Kasumi-1 (cell line): ENCODE measurements around the gene CCDC18.
"Not testable (repeated sequence)": the region's sequence is repeated elsewhere in the genome, so short reads cannot be mapped to it uniquely, and the experiment has no call there.

Source experiments
- DNase-seq, 2 experiments: peaks; one replicate each; lab custom pipeline; 2025; lab: John Stamatoyannopoulos, UW

The CCDC18 gene

DNA sequence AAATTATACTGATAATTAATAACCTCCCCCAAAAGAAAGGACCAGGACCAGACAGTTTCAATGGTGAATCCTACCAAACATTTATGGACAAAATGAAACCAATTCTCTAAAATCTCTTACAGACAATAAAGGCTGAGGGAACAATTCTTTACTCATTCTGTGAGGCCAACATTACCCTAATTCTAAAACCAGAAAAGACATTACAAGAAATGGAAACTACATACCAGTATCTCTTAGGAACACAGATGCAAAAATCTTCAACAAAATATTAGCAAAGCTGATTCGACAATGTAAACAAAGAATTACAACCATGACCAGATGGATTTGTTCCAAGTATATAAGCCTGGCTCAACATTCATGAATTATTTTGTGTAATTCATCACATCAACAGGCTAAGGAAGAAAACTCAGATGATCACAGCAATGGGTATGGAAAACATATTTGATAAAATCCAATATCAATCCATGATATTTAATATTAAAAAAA, 8.9 kb upstream of the CCDC18 start:
- no peak for DNase-seq

DNA sequence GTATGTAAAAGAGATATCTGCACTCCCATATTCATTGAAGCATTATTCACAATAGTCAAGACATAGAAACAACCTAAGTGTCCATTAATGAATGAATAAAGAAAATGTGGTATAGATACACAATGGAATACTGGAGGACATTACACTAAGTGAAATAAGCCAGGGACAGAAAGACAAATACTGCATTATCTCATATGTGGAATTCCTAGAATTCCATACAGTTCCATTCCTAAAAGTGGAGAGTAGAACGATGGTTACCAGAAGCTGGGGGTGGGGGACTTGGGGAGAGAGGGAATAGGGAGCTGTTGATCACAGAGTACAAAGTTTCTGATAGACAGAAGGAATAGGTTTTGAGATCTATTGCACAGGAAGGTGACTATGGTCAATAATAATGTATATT, 7.7 kb upstream of the CCDC18 start:
- no peak for DNase-seq

DNA sequence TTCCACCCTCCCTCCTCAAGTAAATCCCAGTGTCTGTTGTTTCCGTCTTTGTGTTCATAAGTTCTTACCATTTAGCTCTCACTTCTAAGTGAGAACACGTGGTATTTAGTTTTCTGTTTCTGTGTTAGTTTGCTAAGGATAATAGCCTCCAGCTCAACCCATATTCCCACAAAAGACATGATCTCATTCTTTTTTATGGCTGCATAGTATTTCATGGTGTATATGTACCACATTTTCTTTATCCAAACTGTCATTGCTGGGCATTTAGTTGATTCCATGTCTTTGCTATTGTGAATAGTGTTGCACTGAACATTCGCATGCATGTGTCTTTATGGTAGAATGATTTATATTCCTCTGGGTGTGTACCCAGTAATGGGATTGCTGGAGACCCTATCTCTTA, 5.9 kb upstream of the CCDC18 start:
- not testable (repeated sequence) for DNase-seq

DNA sequence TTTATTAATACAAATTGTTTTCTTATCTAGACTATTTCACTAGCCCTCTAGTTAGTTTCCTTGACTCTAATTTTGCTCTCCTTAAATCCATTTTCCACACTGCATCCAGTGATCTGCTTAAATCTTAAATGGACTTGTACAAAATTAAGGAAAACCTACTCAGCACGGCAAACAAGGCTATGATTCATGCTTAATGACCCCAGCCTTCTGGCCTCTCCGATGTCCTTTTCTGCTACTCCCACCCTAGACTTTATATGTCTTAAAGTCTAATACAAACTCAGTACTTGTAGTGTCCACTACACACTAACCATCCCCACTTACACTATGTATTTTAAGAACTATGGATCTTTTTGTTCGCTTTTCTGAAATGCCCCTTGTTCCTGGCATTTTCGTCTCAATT, 2.5 kb upstream of the CCDC18 start:
- peak in 1 of 2 experiments; percentile 15 for DNase-seq

DNA sequence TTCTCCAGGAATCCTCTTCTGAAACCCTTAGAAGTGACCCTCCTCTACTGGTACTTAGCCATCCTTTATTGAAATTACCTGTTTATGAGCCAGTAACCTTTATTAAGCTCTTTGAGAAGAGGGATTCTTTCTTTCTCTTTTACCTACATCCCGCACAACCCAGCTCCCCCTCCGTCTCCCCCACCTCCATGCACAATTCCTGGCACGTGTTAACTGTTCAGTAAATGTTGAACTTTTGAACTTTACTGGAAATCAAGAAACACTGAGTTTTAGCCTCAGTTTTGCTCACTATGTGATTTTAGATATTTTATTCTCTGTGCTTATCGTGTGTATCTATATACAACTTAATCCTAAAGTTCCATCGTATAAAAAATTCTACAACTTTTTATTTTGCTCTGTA, 2.1 kb upstream of the CCDC18 start:
- no peak for DNase-seq

DNA sequence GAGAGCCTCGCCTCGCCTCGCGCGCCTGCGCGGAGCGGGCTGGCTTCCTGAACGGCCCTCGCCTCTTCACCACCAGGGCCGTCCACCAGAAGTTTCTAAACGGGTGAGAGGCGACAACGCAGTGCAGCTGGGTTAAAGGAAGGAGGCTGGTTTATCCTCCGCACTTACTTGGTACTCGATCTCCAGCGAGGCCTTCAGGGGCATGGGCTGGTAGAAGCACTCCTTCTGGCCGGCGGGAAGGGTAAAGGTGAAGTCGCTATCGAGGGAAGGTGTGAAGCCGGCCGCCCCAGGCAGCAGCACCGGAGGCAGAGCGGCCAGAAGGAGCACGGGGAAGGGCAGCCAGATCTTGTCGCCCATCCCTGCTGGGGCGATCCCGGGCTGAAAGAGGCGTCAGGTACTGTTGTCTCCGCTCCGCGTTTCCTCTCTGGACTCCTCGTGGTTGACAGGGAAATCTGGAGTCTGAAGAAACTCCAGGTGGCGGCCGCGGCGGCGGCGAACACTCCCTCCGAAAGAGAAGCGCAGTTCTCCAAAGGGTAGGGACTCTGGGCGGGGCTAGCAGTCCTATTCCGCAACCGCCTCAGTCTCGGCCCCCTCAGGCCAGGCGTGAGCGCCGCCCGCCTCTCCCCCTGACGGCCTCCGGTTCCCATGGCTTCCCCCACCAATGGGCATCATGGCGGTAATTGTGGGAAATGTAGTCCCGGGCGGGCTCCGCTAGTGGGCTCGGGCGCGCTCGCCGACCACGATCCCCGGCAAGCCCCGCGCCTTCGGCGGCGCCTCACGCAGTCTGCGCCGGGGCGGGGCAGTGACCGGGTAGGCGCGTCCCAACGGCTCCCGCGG, 420 bp upstream of the CCDC18 start, which contains the start of gene TMED5:
TSS of gene TMED5 (minus strand) at position 528 of the 837 bp plus-strand sequence. CDS start at position 357, 171 bp downstream.
- peak; percentile 96 to 97 for DNase-seq

DNA sequence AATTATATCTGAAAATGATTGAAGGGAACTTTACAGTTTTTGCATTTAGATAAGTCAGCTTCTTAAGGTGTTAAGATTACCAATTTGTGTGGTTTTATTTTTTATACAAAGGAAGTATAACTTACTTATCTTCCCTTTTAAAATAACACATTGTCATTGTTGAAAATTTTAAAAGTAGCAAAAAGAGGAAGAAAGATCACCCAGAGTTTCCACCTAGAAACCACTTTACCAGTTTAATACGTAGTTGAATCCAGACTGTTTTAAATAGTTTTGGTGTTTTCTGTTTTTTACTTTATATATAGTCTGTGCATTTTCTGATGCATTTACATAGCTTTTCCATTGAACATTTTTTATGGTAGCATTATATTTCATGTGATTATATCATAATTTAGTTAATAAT, 6.1 kb downstream of the CCDC18 start:
- DNase-seq: peak; percentile 74 to 80

DNA sequence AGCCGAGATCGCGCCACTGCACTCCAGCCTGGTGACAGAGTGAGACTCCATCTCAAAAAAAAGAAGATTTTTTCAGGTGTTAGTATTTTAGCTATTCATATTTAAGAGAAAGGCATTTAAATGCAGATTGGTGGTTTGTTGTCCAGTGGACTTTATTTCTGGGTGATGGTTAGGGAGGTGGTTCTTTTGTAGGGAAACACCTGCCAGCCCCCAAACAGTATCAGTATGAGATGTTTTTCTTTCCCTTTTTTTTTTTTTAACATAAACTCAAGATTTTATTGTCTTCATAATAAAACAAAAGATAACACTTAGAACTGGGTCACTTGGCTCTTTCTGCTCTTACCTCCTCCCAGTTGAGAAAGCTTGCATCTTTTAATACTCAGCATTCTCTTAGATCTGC, 9.9 kb downstream of the CCDC18 start:
- DNase-seq: no peak

DNA sequence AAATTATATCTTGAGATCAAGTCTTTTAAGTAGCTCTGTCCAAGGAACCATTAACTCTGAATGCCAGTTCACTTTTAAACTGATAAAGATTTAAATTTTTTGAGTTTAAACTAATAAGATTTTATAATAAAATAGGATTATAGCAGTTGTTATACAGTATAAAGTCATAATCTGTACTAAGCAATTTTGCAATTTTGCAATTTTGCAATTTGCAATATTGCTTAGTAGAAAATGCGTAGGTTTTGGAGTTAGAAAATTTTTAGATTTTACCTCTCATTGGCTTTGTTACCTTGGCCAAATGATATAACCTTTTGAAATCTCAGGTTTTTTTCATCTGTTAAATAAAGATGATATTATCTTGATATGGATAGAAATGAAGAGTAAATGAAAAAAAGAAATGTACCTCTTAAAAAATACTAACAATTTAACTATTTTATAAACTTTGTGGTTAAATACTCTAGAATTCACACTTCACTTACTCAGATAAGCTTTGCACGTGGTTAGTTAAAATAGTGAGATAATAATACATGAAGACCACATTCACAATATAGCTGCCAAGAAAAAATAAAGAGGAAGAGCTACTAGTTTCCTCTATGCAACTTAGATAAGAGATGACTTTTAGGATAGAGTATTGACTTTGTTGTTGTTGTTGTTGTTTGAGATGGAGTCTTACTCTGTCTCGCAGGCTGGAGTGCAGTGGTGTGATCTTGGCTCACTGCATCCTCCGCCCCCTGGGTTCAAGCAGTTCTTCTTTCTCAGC, 13.9 kb downstream of the CCDC18 start:
- DNase-seq: no peak

DNA sequence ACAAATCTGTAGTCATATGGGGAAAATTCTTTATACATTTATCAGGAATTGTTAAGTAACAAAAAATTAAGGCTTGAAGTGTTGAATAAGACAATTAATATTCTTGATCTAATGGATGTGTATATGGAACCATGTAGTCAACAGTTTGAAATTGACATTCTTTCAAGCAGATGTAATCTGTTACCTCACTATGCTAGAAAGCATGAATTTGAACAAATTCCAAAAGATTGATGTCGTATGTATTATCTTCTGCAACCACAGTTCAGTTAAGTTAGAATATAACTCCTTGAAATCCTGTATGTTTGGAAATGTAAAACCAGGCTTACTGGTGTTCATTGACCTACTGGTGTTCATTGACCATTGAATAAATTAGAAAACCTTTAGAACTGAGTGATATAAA, 16.1 kb downstream of the CCDC18 start:
- no peak for DNase-seq

DNA sequence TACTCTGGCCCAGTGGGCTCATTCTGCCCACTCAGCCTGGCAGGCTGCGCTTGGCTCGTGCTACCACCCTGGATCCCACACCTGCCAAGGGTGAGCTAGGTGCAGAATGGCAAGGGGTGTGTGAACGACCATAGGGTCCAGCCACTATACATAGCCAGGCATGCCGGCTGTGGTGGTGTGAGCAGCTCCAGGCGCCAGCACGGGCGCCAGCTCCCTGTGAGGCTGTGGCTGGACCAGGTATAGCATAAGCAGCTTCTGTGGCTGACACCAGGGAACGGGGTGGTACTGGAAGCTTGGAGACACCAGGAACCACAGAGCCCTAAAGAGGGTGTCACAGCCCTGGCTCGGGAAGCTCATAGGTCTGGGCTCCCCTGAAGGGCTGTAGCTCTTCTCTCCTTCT, 18.6 kb downstream of the CCDC18 start:
- no peak for DNase-seq

DNA sequence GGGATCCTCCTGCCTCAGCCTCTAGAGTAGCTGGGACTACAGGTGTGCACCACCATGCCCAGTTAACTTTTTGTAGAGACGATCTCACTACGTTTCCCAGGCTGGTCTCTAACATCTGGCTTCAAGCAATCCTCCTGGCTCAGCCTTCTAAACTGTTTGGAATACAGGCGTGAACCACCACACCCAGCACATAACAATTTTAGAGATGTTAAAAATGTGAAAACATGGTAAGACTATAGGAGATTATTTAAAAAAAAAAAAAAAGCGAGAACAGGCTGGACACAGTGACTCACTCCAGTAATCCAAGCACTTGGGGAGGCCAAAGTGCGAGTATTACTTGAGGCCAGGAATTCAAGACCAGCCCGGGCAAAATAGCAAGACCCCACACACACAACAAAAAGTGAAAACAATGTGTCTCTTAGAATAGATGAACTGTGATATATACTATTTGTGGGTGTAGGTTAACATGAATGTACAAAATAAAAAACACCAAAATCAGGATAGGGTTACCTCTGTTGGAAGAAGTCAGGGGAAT, 19.6 kb downstream of the CCDC18 start:
- no peak for DNase-seq

DNA sequence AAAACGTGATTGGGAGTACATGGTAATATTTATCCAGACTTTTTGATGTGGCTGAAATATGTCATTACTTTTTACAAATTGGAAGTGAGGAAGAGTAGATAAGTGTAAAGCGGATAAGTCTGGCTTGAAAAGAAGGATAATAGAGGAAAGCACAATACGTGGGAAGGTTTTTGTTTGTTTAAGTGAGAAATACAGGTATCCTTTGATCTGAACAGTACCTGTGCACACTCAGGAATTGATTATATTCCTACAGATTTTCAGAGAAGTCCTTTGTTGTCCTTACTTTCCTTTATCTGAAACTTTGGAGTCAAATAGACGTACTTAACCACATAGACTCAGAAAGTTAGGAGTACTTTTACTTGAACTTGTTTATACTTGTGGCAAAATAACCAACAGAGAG, 20.2 kb downstream of the CCDC18 start:
- DNase-seq: no peak

DNA sequence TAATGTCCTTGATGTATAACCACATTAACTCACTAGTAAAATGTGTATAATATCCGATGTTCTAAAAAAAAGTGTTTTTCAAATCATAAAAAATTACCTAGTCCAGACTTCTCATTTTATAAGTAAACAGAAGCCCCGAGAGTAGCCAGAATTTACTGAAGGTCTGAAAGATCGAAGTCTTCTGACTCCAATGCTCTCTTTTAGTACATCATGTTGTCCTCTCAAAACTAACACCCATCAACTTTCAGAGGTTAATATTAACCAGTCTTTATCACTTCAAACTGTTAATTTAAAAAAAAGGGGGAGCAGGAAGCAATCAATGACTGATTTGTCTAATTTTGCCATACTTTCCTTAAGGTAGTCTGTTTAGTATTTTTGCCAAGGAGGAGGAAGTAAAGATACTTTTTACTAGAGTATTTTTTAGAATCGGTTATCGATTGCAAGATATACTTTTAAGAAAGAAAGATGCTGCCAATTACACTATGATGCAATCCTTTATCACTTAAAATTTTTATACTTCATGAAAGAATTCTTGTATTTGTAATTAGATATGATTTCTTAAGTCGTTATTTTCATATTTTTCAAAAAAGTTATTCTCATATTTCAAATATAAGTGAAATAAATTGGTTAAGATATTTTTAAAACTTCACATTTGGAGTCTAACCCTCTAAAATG, 25.5 kb downstream of the CCDC18 start:
- DNase-seq: no peak

DNA sequence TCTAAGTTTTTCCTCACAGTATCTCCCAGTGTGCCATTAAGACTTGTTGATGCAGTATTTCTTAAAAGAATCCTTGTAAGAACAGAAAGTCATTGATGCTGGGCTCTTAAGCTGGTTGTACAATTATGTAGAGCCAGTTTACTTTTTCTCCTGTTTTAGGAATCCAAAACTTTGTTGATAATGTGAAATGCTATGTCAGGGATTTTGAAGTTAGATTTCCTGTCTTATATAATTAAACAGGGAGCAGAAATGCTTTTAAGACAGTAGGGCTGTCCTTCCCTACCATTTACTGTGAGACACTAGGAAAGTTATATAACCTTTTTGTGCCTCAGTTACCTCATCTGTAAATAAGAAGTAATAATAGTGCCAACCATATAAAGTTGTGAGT, 26.0 kb downstream of the CCDC18 start:
- no peak for DNase-seq

DNA sequence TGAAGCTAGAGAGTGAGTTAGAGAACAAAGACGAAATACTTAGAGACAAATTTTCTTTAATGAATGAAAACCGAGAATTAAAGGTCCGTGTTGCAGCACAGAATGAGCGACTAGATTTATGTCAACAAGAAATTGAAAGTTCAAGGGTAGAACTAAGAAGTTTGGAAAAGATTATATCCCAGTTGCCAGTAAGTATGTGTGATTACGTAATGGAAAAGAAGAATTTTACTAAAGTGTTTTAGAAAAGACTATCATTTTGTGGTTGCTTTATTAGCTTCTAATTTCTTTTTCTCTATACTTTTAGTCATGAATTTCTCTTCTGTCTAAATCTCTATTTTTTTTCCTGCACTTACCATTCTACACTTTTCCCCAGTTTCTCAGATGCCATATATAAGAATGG, 26.7 kb downstream of the CCDC18 start:
- no peak for DNase-seq

DNA sequence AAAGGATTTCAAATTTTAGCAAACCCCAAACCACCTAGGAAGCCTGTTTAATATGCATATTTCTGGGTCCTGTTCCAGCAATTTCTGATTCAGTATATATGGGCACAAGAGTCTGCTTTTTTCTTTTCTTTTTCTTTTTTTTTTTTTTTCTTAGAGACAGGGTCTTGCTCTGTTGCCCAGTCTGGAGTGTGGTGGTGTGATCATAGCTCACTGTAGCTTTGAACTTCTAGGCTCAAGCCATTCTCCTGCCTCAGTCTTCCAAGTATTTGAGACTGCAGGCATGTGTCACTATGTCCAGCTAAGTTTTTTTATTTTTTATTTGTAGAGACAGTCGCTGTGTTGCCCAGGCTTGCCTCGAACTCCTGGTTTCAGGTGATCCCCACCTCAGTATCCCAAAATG, 34.8 kb downstream of the CCDC18 start:
- DNase-seq: no peak

DNA sequence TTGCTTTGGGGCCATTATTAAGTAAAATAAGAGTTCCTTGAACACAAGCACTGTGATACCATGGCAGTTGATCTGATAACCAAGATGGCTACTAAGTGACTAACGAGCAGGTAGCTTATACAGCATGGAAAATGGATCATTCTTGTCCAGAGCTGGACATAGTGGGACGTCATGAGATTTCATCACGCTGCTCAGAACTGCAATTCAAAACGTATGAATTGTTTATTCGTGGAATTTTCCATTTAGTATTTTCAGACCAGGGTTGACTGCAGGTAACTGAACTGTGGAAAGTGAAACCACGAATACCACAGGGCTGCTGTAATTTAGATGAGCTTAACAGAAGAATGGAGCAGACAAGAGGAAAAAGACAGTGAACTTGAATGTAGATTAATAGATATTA, 38.9 kb downstream of the CCDC18 start:
- peak in 1 of 2 experiments; percentile 12 for DNase-seq

DNA sequence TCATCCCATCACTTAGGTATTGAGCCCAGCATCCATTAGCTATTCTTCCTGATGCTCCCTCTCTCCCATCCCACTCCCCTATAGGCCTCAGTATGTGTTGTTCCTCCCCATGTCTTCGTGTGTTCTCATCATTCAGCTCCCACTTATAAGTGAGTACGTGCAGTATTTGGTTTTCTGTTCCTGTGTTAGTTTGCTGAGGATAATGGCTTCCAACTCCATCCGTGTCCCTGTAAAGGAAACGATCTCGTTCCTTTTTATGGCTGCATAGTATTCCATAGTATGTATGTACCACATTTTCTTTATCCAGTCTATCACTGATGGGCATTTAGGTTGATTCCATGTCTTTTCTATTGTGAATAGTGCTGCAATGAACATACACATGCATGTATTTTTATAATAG, 40.2 kb downstream of the CCDC18 start:
- DNase-seq: not testable (repeated sequence)

DNA sequence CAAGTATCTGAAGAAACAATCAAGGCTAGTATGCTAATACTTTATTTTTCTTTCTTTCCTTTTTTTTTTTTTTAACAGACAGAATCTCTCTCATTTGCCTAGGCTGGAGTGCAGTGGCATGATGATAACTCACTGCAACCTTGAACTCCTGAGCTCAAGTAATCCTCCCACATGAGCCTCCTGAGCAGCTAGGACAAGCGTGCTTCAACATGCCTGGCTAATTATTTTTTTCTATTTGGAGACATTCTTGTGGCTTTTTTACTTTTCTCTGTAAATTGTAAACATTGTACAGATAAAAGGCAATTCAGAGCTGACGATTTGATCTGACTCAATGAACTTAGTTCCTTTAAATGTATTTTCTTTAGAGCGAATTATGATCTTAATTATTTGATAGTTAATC, 41.4 kb downstream of the CCDC18 start:
- DNase-seq: no peak

DNA sequence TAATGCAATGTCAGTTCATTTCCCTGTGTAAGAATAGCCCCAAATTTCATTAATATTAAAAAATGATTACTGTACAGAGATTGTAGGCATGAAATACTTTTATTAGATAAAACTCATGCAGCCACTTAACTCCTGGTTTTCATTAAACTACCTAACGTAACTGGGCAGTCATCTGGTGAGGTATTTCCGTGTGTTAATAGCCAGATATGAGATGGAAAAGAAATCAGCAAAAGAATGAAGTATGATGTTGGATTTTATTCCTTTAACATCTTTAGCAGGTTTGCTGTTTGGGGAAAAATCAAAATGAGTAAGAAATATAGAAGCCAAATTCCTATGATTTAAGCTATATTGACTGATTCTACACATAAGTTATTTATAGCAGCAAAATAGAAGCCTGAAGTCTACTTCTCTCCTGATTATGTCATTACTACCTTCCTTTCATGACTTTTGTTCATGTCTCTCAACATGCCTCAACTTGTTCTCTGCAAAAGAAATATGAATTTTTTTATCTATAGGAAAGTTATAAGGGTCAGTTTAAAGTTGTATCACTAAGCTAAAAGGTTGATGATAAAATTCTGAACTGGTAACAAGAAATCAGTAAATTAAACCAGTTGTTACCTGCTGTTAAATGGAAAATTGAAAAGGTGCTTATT, 42.6 kb downstream of the CCDC18 start:
- DNase-seq: no peak

DNA sequence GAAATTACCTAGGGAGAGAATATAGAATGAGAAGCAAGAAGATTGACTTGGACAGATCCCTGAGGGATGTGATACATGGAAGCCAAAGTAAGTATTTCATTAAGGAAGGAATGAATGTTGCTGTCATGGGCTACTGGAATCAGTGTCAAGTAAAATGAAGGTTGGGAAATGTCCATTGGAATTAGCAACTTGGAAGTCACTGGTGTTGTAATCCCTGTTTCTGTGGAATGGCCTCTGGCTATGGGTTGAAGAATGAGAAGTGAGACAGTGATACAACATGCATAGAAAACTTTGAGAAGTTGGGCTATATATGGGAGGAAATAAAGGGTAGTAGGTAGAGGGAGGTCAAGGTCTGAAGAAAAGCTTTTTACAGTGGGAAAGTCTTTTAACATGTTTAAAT, 54.7 kb downstream of the CCDC18 start:
- no peak for DNase-seq
